BLaER1 (cell line): ENCODE results near the gene NPAS3.

Experiments used
- H3K27ac ChIP-seq: shearing (Covaris generic); formaldehyde crosslinking; 2 replicates; pipeline ENCODE4 v1.8.1; 2022
- H3K27me3 ChIP-seq: shearing (Covaris generic); formaldehyde crosslinking; 2 replicates; pipeline ENCODE4 v1.8.1; 2022
- H3K36me3 ChIP-seq: shearing (Covaris generic); formaldehyde crosslinking; 2 replicates; pipeline ENCODE4 v1.8.1; 2022
- H3K4me1 ChIP-seq: shearing (Covaris generic); formaldehyde crosslinking; 2 replicates; pipeline ENCODE4 v1.8.1; 2022
- H3K4me2 ChIP-seq: shearing (Covaris generic); formaldehyde crosslinking; 2 replicates; pipeline ENCODE4 v1.8.1; 2022
- H3K4me3 ChIP-seq: shearing (Covaris generic); formaldehyde crosslinking; 2 replicates; pipeline ENCODE4 v1.8.1; 2022
- H3K9ac ChIP-seq: shearing (Covaris generic); formaldehyde crosslinking; 2 replicates; pipeline ENCODE4 v1.8.1; 2022
- H3K9me3 ChIP-seq: shearing (Covaris generic); formaldehyde crosslinking; 2 replicates; pipeline ENCODE4 v1.8.1; 2022
- H4K20me1 ChIP-seq: shearing (Covaris generic); formaldehyde crosslinking; 2 replicates; pipeline ENCODE4 v1.8.1; 2022
- Cebpa-rat ChIP-seq: shearing (Covaris generic); IDR thresholded peaks from 2 replicates; pipeline ENCODE4 v1.8.1; 2022

The NPAS3 gene

DNA sequence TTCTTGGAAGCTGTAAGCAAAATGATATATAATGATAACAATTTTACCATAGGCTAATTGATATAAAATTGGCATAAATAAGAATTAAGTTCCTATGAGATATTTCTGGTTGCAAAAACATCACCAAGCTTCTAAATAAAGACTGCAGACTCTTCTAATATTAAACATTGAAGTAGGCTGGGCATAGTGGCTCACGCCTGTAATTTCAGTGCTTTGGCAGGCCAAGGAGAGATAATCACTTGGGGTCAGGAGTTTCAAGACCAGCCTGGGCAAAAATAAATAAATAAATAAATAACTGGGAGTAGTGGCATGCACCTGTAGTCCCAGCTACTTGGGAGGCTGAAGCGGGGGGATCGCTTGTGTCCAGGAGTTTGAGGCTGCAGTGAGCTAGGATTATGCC lies 71.8 kb downstream of the NPAS3 start:
- Histone ChIP-seq H3K9ac (no peak overlapping the region), H3K36me3 (no peaks in the 10 kb centered on the region), H3K4me3 (no peak overlapping the region), H3K4me2 (no peak overlapping the region), H4K20me1 (no peaks in the 10 kb centered on the region), H3K9me3 (no peaks in the 10 kb centered on the region), H3K4me1 (no peaks in the 10 kb centered on the region), H3K27me3 (no peaks in the 10 kb centered on the region), H3K27ac (no peak overlapping the region)
- no peak for TF ChIP-seq Cebpa-rat

DNA sequence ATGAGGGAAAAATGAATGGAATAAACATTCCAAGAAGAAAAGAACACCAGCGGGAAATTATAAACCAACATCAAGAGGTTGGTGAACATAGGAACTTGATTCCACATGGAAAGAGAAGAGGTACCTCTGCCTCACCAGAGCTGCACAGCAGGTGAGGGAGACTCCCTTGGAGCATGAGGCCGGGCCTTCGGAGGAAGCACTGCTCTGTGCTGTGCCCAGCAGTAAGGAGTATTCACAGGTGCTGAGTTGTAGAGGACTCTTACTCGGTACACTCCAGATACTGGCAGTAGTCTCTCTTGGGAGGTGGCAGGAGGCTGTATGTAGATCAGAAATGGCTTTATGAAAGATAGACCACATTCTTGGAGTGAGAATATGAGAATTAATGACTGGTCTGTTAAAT lies 76.0 kb downstream of the NPAS3 start:
- H4K20me1 ChIP-seq = no peaks in the 10 kb centered on the region
- TF ChIP-seq Cebpa-rat = no peak
- H3K36me3 ChIP-seq = no peaks in the 10 kb centered on the region
- H3K27me3 ChIP-seq = no peaks in the 10 kb centered on the region
- no peaks in the 10 kb centered on the region for H3K4me1 ChIP-seq
- H3K9ac ChIP-seq = no peak overlapping the region
- H3K4me2 ChIP-seq = no peak overlapping the region
- H3K9me3 ChIP-seq = no peaks in the 10 kb centered on the region
- no peak overlapping the region for H3K27ac ChIP-seq
- H3K4me3 ChIP-seq = no peak overlapping the region

DNA sequence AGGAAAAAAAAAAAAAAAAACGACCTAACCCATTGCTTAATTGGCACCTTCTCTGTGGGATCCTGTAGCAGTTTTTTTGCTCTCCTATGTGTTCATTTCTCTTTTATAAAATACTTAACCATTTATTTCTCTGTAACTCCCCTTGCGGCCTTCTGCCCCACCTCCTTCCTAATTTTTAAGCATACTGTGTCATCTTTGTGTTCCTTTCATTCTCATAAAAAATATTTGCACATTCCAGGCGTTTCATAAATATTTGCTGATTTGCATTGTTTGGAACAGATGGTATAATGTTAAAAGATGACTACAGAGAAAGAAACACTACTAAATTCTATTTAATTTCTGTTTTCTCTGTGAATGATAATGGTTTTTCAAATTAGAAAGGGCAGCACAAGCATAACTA lies 77.9 kb downstream of the NPAS3 start:
- Histone ChIP-seq H3K4me3 (no peak overlapping the region), H3K27me3 (no peaks in the 10 kb centered on the region), H3K27ac (no peak overlapping the region), H3K4me1 (no peaks in the 10 kb centered on the region), H4K20me1 (no peaks in the 10 kb centered on the region), H3K36me3 (no peaks in the 10 kb centered on the region), H3K9me3 (no peaks in the 10 kb centered on the region), H3K9ac (no peak overlapping the region), H3K4me2 (no peak overlapping the region)
- no peak for TF ChIP-seq Cebpa-rat

DNA sequence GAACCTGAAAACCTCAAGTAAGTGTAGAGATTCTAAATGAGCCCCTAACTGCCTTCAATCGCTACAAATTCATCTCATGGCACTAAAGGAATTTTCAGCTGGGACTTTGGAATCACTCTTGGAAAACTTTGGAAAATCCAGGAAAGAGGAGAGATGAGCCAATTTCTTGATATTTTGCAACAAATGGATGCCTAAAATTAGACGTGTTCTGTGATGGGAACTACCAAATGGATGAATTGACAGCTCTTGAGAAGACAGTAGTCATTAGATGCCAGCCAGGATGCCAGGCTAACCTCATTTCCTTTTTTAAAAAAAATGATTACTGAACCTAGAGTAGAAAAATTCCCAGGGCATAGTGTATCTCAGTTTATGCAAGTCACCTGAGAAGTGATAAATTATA lies 78.3 kb downstream of the NPAS3 start:
- no peak overlapping the region for H3K4me2 ChIP-seq
- no peaks in the 10 kb centered on the region for H3K4me1 ChIP-seq
- no peaks in the 10 kb centered on the region for H4K20me1 ChIP-seq
- H3K4me3 ChIP-seq = no peak overlapping the region
- no peaks in the 10 kb centered on the region for H3K27me3 ChIP-seq
- no peaks in the 10 kb centered on the region for H3K9me3 ChIP-seq
- H3K27ac ChIP-seq = no peak overlapping the region
- no peaks in the 10 kb centered on the region for H3K36me3 ChIP-seq
- no peak overlapping the region for H3K9ac ChIP-seq
- TF ChIP-seq Cebpa-rat = no peak

DNA sequence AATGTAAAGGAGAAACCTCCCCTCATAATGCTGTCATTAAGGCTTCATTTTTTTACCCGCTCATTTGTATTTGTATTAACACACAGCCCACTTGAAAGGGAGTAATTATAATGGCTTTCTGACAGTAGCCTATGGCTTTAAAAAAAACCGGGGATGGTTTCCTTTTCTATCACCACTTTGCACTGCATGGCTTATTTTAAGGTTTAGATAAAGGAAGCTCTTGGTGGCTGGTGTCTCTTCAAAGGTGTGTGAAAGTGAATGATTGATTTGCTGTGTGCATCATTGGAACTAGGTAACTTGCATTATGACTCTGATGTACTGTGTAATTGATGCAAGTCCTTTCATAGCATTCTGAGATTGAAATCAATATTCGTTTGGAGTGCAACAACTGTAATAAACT lies 80.7 kb downstream of the NPAS3 start:
- Histone ChIP-seq H3K4me2 (no peak overlapping the region), H3K27me3 (no peaks in the 10 kb centered on the region), H3K36me3 (no peaks in the 10 kb centered on the region), H3K9ac (no peak overlapping the region), H3K4me1 (no peaks in the 10 kb centered on the region), H4K20me1 (no peaks in the 10 kb centered on the region), H3K9me3 (no peaks in the 10 kb centered on the region), H3K27ac (no peak overlapping the region), H3K4me3 (no peak overlapping the region)
- TF ChIP-seq Cebpa-rat = no peak

DNA sequence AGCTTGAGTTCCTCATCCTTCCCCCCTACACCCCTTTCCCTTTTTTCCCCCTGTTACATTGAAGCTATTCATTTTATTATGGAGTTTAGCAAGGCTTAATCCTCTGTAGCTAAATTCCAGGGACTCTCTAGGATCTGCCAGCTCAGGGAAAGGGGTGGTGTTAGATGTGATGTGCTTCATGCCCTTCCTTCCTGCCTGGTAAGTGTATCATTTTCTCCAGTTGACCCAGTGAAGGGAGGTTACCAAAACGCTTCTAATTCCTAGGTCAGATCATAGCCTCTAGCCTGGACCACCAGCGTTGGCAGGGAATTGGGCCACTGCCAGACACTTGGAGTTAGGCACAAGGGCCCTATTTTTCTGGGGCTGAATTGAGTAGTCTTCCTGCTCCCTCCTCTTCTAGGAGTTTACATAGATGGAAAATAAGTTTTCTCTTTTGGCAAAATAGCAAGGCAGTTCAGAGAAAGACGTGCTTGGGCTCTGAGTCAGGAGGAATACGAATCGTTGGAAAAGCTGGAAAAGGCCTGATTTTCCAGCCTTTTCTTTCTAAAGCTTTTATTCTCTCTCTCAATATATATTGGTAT lies 88.3 kb downstream of the NPAS3 start:
- Histone ChIP-seq H3K9me3 (no peaks in the 10 kb centered on the region), H3K27me3 (no peaks in the 10 kb centered on the region), H3K4me2 (no peak overlapping the region), H4K20me1 (no peaks in the 10 kb centered on the region), H3K4me1 (no peaks in the 10 kb centered on the region), H3K36me3 (no peaks in the 10 kb centered on the region), H3K27ac (no peak overlapping the region), H3K9ac (no peak overlapping the region), H3K4me3 (no peak overlapping the region)
- no peak for TF ChIP-seq Cebpa-rat

- Histone ChIP-seq H4K20me1 (no peaks in the 10 kb centered on the region), H3K27ac (no peak overlapping the region), H3K4me1 (no peaks in the 10 kb centered on the region), H3K36me3 (no peaks in the 10 kb centered on the region), H3K9me3 (no peaks in the 10 kb centered on the region), H3K4me3 (no peak overlapping the region), H3K27me3 (no peaks in the 10 kb centered on the region), H3K4me2 (no peak overlapping the region), H3K9ac (no peak overlapping the region)
- no peak for TF ChIP-seq Cebpa-rat
These were observed 90.8 kb downstream of the NPAS3 start for GRCh38 chr14:33029511-33029910.

- Histone ChIP-seq H3K9ac (no peak overlapping the region), H3K4me2 (no peak overlapping the region), H3K27me3 (no peaks in the 10 kb centered on the region), H3K36me3 (no peaks in the 10 kb centered on the region), H3K4me3 (no peak overlapping the region), H4K20me1 (no peaks in the 10 kb centered on the region), H3K9me3 (no peaks in the 10 kb centered on the region), H3K27ac (no peak overlapping the region), H3K4me1 (no peaks in the 10 kb centered on the region)
- TF ChIP-seq Cebpa-rat = no peak
These were observed 91.7 kb downstream of the NPAS3 start for GRCh38 chr14:33030386-33030785.

DNA sequence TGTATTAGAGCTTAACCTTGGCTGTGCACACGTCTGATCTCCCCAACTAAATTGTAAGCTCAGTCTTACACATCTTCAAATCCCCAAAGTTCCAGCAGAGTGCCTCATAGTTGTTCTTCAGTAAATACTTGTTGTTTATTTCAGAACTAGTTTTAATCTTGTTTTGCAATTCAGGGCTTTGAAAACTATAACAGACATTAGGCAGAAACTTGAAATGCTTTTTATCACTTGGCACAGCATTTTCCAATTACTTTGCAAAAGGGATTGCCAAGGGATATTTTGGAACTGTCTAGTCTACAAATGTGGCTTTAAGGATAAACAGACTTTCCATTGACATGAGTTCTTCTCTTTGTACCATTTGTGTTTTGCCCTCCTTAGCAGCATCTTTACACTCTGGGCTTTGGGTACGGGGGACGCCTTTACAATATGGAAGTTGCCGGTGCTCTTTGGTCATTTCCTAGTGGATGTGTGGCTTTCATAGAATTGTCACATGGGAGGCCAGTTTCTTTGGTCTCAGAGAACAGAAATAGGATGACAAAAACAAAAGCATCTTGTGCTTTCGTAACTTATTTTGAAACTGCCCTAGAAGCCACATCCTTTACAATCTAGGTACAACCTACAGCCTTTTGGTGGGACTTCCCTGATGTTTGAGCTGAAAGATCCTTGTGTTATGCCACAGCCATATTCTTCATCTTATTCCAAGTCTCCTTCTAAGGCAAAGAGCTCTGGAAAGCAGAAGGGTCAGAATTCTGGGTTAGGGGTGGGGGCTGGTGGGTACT lies 96.9 kb downstream of the NPAS3 start:
- Histone ChIP-seq H3K9ac (no peak overlapping the region), H3K4me3 (no peak overlapping the region), H3K27ac (no peak overlapping the region), H3K27me3 (no peaks in the 10 kb centered on the region), H3K4me2 (no peak overlapping the region), H4K20me1 (no peaks in the 10 kb centered on the region), H3K4me1 (no peaks in the 10 kb centered on the region), H3K36me3 (no peaks in the 10 kb centered on the region), H3K9me3 (no peaks in the 10 kb centered on the region)
- TF ChIP-seq Cebpa-rat = no peak

GRCh38 chr14:33039311-33039710 lies 100.6 kb downstream of the NPAS3 start:
- no peaks in the 10 kb centered on the region for H3K36me3 ChIP-seq
- no peak overlapping the region for H3K4me2 ChIP-seq
- H4K20me1 ChIP-seq = no peaks in the 10 kb centered on the region
- H3K27ac ChIP-seq = no peak overlapping the region
- TF ChIP-seq Cebpa-rat = no peak
- H3K9ac ChIP-seq = no peak overlapping the region
- H3K9me3 ChIP-seq = peaks cover 13% of the 10 kb centered on the region
- no peak overlapping the region for H3K4me3 ChIP-seq
- H3K27me3 ChIP-seq = no peaks in the 10 kb centered on the region
- no peaks in the 10 kb centered on the region for H3K4me1 ChIP-seq
